ENCODE measurements around the gene LIMA1. TPM values are rescaled to one million over a fixed set of nuclear protein-coding genes. Genes with fewer than 3 reads are reported as not detected.

LIMA1 gene
- polyA plus RNA-seq, 1 donor from 2014 or later = 4.4 TPM

- Histone ChIP-seq H2AFZ (ENCODE audit: low read depth, low read length) (no peak overlapping the region), H3F3A (ENCODE audit: insufficient read depth, low read length, poor library complexity, severe bottlenecking) (no peaks in the 10 kb centered on the region), H3K27ac (ENCODE audit: low read length) (no peak overlapping the region), H3K9me2 (ENCODE audit: insufficient read depth, low read length) (no peaks in the 10 kb centered on the region), H3K4me2 (ENCODE audit: low read length) (no peak overlapping the region), H3K36me3 (ENCODE audit: insufficient read depth, low read length) (no peaks in the 10 kb centered on the region), H3K4me3 (ENCODE audit: low read length) (no peak overlapping the region), H3K27me3 (ENCODE audit: insufficient read depth, low read depth, low read length) (no peaks in the 10 kb centered on the region), H3K9ac (ENCODE audit: low read length) (no peak overlapping the region), H3K9me3 (ENCODE audit: low read length) (no peaks in the 10 kb centered on the region), H4K20me1 (ENCODE audit: insufficient read depth) (no peaks in the 10 kb centered on the region), H3K79me2 (replicated peaks; ENCODE audit: insufficient read depth, low read length) (no peaks in the 10 kb centered on the region)
- TF ChIP-seq CTCF (IDR thresholded peaks at IDR 0.05; ENCODE audit: poor library complexity, severe bottlenecking) = no peak
- no peak for TF ChIP-seq MXI1 (conservative IDR thresholded peaks at IDR 0.05; ENCODE audit: poor library complexity, severe bottlenecking)
- TF ChIP-seq REST (IDR thresholded peaks at IDR 0.05; ENCODE audit: borderline replicate concordance) = no peak
- TF ChIP-seq TAF1 (IDR thresholded peaks at IDR 0.05; ENCODE audit: low read depth) = no peak
- TF ChIP-seq EP300 (conservative IDR thresholded peaks at IDR 0.05; ENCODE audit: poor library complexity, severe bottlenecking) = no peak
- TF ChIP-seq SMC3 (conservative IDR thresholded peaks at IDR 0.05; ENCODE audit: poor library complexity) = no peak
- no peak for TF ChIP-seq RAD21 (conservative IDR thresholded peaks at IDR 0.05)
- no peak for TF ChIP-seq EZH2 (IDR thresholded peaks at IDR 0.05; ENCODE audit: borderline replicate concordance, insufficient read depth, low read length, poor library complexity, severe bottlenecking)
- no peak for TF ChIP-seq POLR2AphosphoS5 (IDR thresholded peaks at IDR 0.05)
Observed at GRCh38 chr12:50256761-50257160, 26.6 kb downstream of the LIMA1 start.

GRCh38 chr12:50252977-50253602 lies 30.2 kb downstream of the LIMA1 start:
- Histone ChIP-seq H3K36me3 (ENCODE audit: insufficient read depth, low read length) (no peaks in the 10 kb centered on the region), H3K79me2 (replicated peaks; ENCODE audit: insufficient read depth, low read length) (no peaks in the 10 kb centered on the region), H3K9ac (ENCODE audit: low read length) (no peak overlapping the region), H3K27me3 (ENCODE audit: insufficient read depth, low read depth, low read length) (no peaks in the 10 kb centered on the region), H2AFZ (ENCODE audit: low read depth, low read length) (no peak overlapping the region), H3K4me2 (ENCODE audit: low read length) (no peak overlapping the region), H3K9me3 (ENCODE audit: low read length) (no peaks in the 10 kb centered on the region), H4K20me1 (ENCODE audit: insufficient read depth) (no peaks in the 10 kb centered on the region), H3K9me2 (ENCODE audit: insufficient read depth, low read length) (no peaks in the 10 kb centered on the region), H3K4me3 (ENCODE audit: low read length) (no peak overlapping the region), H3F3A (ENCODE audit: insufficient read depth, low read length, poor library complexity, severe bottlenecking) (no peaks in the 10 kb centered on the region), H3K27ac (ENCODE audit: low read length) (no peak overlapping the region)
- TF ChIP-seq POLR2AphosphoS5 (IDR thresholded peaks at IDR 0.05) (no peak), MXI1 (conservative IDR thresholded peaks at IDR 0.05; ENCODE audit: poor library complexity, severe bottlenecking) (no peak), REST (IDR thresholded peaks at IDR 0.05; ENCODE audit: borderline replicate concordance) (no peak), EP300 (conservative IDR thresholded peaks at IDR 0.05; ENCODE audit: poor library complexity, severe bottlenecking) (no peak)

Data from neural cell (in vitro differentiated cells).